ENCODE measurements around the gene BCL6. TPM values are rescaled to one million over a fixed set of nuclear protein-coding genes. Genes with fewer than 3 reads are reported as not detected.
A peak's percentile ranks its signal among the peaks of the same experiment; 100 is the strongest.

The BCL6 gene
- total RNA-seq, 1 donor = 40.2 TPM

GRCh38 chr3:187678726-187679268 lies 66.5 kb downstream of the BCL6 start:
- H3K36me3 ChIP-seq (ENCODE audit: insufficient read depth, low read length) = no peaks in the 10 kb centered on the region
- no peaks in the 10 kb centered on the region for H3K79me2 ChIP-seq (ENCODE audit: insufficient read depth, low read length)
- TF ChIP-seq CTCF (IDR thresholded peaks at IDR 0.05; ENCODE audit: extremely low read depth, low read depth, low read length) = peak; percentile 68
- no peaks in the 10 kb centered on the region for H4K20me1 ChIP-seq (ENCODE audit: insufficient read depth, low read length)
- H3K4me2 ChIP-seq (ENCODE audit: insufficient read depth, low read length) = no peak overlapping the region
- no peaks in the 10 kb centered on the region for H3K9me3 ChIP-seq (ENCODE audit: low read depth, low read length)
- H3K27me3 ChIP-seq (ENCODE audit: insufficient read depth, low read length) = peaks cover 20% of the 10 kb centered on the region
- DNase-seq (ENCODE audit: insufficient read length, low spot score, missing footprints) = no peak
- H3K4me3 ChIP-seq (ENCODE audit: insufficient read depth, low read length) = no peak overlapping the region
- H3K27ac ChIP-seq (ENCODE audit: low read depth, low read length) = no peak overlapping the region
- H2AFZ ChIP-seq (ENCODE audit: low read length) = no peak overlapping the region
- H3K4me1 ChIP-seq (ENCODE audit: insufficient read depth, low read length) = no peaks in the 10 kb centered on the region

GRCh38 chr3:187677604-187678003 lies 67.7 kb downstream of the BCL6 start:
- Histone ChIP-seq H3K27ac (ENCODE audit: low read depth, low read length) (no peak overlapping the region), H3K79me2 (ENCODE audit: insufficient read depth, low read length) (no peaks in the 10 kb centered on the region), H3K4me1 (ENCODE audit: insufficient read depth, low read length) (no peaks in the 10 kb centered on the region), H3K36me3 (ENCODE audit: insufficient read depth, low read length) (no peaks in the 10 kb centered on the region), H3K4me2 (ENCODE audit: insufficient read depth, low read length) (no peak overlapping the region), H3K27me3 (ENCODE audit: insufficient read depth, low read length) (peaks cover 22% of the 10 kb centered on the region), H2AFZ (ENCODE audit: low read length) (no peak overlapping the region), H3K4me3 (ENCODE audit: insufficient read depth, low read length) (no peak overlapping the region), H4K20me1 (ENCODE audit: insufficient read depth, low read length) (no peaks in the 10 kb centered on the region), H3K9me3 (ENCODE audit: low read depth, low read length) (no peaks in the 10 kb centered on the region)
- no peak for DNase-seq (ENCODE audit: insufficient read length, low spot score, missing footprints)
- no peak for TF ChIP-seq CTCF (IDR thresholded peaks at IDR 0.05; ENCODE audit: extremely low read depth, low read depth, low read length)

GRCh38 chr3:187673012-187673411 lies 72.3 kb downstream of the BCL6 start:
- TF ChIP-seq CTCF (IDR thresholded peaks at IDR 0.05; ENCODE audit: extremely low read depth, low read depth, low read length) = no peak
- H3K4me1 ChIP-seq (ENCODE audit: insufficient read depth, low read length) = no peaks in the 10 kb centered on the region
- H3K79me2 ChIP-seq (ENCODE audit: insufficient read depth, low read length) = no peaks in the 10 kb centered on the region
- peaks cover 34% of the 10 kb centered on the region for H3K27me3 ChIP-seq (ENCODE audit: insufficient read depth, low read length)
- no peaks in the 10 kb centered on the region for H4K20me1 ChIP-seq (ENCODE audit: insufficient read depth, low read length)
- DNase-seq (ENCODE audit: insufficient read length, low spot score, missing footprints) = no peak
- H3K4me3 ChIP-seq (ENCODE audit: insufficient read depth, low read length) = no peak overlapping the region
- H3K9me3 ChIP-seq (ENCODE audit: low read depth, low read length) = no peaks in the 10 kb centered on the region
- H3K4me2 ChIP-seq (ENCODE audit: insufficient read depth, low read length) = no peak overlapping the region
- H2AFZ ChIP-seq (ENCODE audit: low read length) = no peak overlapping the region
- no peak overlapping the region for H3K27ac ChIP-seq (ENCODE audit: low read depth, low read length)
- no peaks in the 10 kb centered on the region for H3K36me3 ChIP-seq (ENCODE audit: insufficient read depth, low read length)

Other genes starting within 250 kb of the BCL6 start
- not detected in 2 replicates for gene SST, start 75.1 kb downstream of the BCL6 start, total RNA-seq
- not detected in 2 replicates for gene RTP2, start 42.9 kb downstream of the BCL6 start, total RNA-seq

Measured in osteoblast (primary cell).